Naive B cell (primary cell): ENCODE data around the gene MUC20. TPM values are rescaled to one million over a fixed set of nuclear protein-coding genes. Genes with fewer than 3 reads are reported as not detected.
"Not testable (repeated sequence)": the region's sequence is repeated elsewhere in the genome, so short reads cannot be mapped to it uniquely, and the experiment has no call there.

Experiments
- ATAC-seq, 2 donors: fragments of 150-1000 bp; cut with Tn5 transposase; 2 replicates each; pipeline ENCODE4 v1.10.0; 2021; ENCODE audit warnings: low read depth in 2 of 2, mild to moderate bottlenecking in 2 of 2, moderate library complexity in 2 of 2
- DNase-seq: peaks from one replicate; pipeline ENCODE4 v3.0.0; 2022
- H3K27ac Mint-ChIP-seq, 6 donors: one replicate each; pipeline ENCODE4 v1.8.0; 2020 to 2022; ENCODE audit warnings: mild to moderate bottlenecking in 6 of 6, mixed read lengths in 6 of 6, moderate library complexity in 5 of 6, inconsistent platforms in 2 of 6
- H3K27me3 Mint-ChIP-seq, 3 donors: one replicate each; pipeline ENCODE4 v1.8.0; 2021 to 2022; ENCODE audit warnings: mixed read lengths in 3 of 3, mild to moderate bottlenecking in 1 of 3
- H3K36me3 Mint-ChIP-seq, 2 donors: one replicate each; pipeline ENCODE4 v1.8.0; 2020 to 2022; ENCODE audit warnings: mixed read lengths in 2 of 2, inconsistent platforms in 1 of 2, mild to moderate bottlenecking in 1 of 2
- H3K4me1 Mint-ChIP-seq, 3 donors: one replicate each; pipeline ENCODE4 v1.8.0; 2020 to 2022; ENCODE audit warnings: mixed read lengths in 3 of 3, inconsistent platforms in 1 of 3, mild to moderate bottlenecking in 1 of 3, moderate library complexity in 1 of 3
- H3K4me3 Mint-ChIP-seq, 8 donors: one replicate each; pipeline ENCODE4 v1.8.0; 2020 to 2022; ENCODE audit warnings: mild to moderate bottlenecking in 8 of 8, mixed read lengths in 8 of 8, moderate library complexity in 8 of 8, inconsistent platforms in 2 of 8
- H3K9me3 Mint-ChIP-seq, 7 donors: one replicate each; pipeline ENCODE4 v1.8.0; 2020 to 2022; ENCODE audit warnings: mixed read lengths in 7 of 7, mild to moderate bottlenecking in 5 of 7, inconsistent platforms in 2 of 7, moderate library complexity in 1 of 7
- polyA plus RNA-seq, 6 donors: library from polyadenylated mRNA; unstranded; fragments of 300-500 nt; fragmentation: Illumina TruSeq; gene quantifications; one replicate each; pipeline ENCODE4 v1.2.3, GENCODE V29; 2021; ENCODE audit warnings: low read depth in 6 of 6

The MUC20 gene
- polyA plus RNA-seq, 6 donors from 2014 or later, result 0.15 to 1.2 (median 0.83) TPM; not detected in 3

- DNase-seq, H3K27me3 Mint-ChIP-seq, H3K27ac Mint-ChIP-seq, H3K9me3 Mint-ChIP-seq, H3K4me3 Mint-ChIP-seq, ATAC-seq, H3K4me1 Mint-ChIP-seq: not testable (repeated sequence)
- peaks cover 30 to 37% of the 10 kb centered on the region in 2 donors for H3K36me3 Mint-ChIP-seq
These were observed 32.2 kb upstream of the MUC20 start for GRCh38 chr3:195688471-195689183.

- H3K36me3 Mint-ChIP-seq, result peaks cover 22 to 34% of the 10 kb centered on the region in 2 donors
- H3K27ac Mint-ChIP-seq, H3K4me3 Mint-ChIP-seq, ATAC-seq, H3K4me1 Mint-ChIP-seq, H3K27me3 Mint-ChIP-seq, DNase-seq, H3K9me3 Mint-ChIP-seq: not testable (repeated sequence)
These were observed 31.4 kb upstream of the MUC20 start for GRCh38 chr3:195689184-195690070.

GRCh38 chr3:195690951-195691350 is 29.8 kb upstream of the MUC20 start:
- Mint-ChIP-seq H3K4me3 (no peak overlapping the region), H3K36me3 (peaks cover 19 to 29% of the 10 kb centered on the region in 2 donors), H3K4me1 (peaks cover 0 to 9% (median 2%) of the 10 kb centered on the region in 3 donors), H3K27me3 (no peaks in the 10 kb centered on the region), H3K9me3 (peaks cover 0 to 7% (median 0%) of the 10 kb centered on the region in 7 donors), H3K27ac (no peak overlapping the region)
- DNase-seq, result no peak
- ATAC-seq, result no peak

GRCh38 chr3:195691596-195692353 is 29.0 kb upstream of the MUC20 start:
- not testable (repeated sequence) for H3K9me3 Mint-ChIP-seq, H3K4me1 Mint-ChIP-seq, ATAC-seq, DNase-seq, H3K27me3 Mint-ChIP-seq
- peaks cover 23 to 29% of the 10 kb centered on the region in 2 donors for H3K36me3 Mint-ChIP-seq
- H3K4me3 Mint-ChIP-seq, result peak overlapping the region in 1 of 8 donors; percentile 8
- H3K27ac Mint-ChIP-seq, result peak overlapping the region in 1 of 6 donors; percentile 33

- H3K27ac Mint-ChIP-seq, result no peak overlapping the region
These were observed 28.5 kb upstream of the MUC20 start for GRCh38 chr3:195692354-195692685.

DNA sequence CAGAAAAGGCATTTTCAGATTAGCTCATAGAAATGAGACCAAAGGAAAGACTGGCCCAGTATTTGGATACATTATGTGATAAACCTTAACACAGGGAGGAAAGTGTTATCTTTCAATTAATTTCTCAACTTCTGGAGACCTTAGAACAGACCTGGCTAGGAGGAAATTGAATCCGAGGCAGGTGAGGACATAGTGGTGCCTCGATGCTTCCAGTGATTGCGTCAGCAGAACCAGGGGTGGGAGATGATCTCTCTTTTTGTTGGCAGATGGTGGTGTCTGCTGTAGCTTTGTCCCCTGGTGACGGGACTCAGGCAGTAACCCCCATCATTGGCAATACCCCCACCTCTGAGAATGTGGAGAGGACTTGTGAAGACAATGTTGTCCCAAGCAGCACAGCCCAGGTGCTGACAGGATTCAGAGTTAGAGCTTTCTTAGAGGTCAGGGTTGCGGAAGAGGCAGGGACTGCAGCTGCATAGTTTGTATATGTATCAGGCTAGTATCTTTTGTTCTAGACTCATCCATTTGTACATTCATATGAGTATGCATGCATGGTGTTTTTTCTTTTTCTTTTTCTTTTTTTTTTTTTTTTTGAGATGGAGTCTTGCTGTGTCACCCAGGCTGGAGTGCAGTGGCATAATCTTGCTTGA is 27.9 kb upstream of the MUC20 start:
- no peak for ATAC-seq
- no peaks in the 10 kb centered on the region for H3K27me3 Mint-ChIP-seq
- DNase-seq, result no peak
- peak overlapping the region in 2 of 6 donors; percentile 4 to 72 for H3K27ac Mint-ChIP-seq
- no peaks in the 10 kb centered on the region for H3K9me3 Mint-ChIP-seq
- no peak overlapping the region for H3K4me3 Mint-ChIP-seq
- peaks cover 0 to 5% (median 2%) of the 10 kb centered on the region in 3 donors for H3K4me1 Mint-ChIP-seq
- H3K36me3 Mint-ChIP-seq, result peaks cover 19 to 28% of the 10 kb centered on the region in 2 donors

More at GRCh38 chr3:195692354-195692685, 28.5 kb upstream of the MUC20 start:
- no peak for DNase-seq
- H3K9me3 Mint-ChIP-seq, result peaks cover 0 to 3% (median 0%) of the 10 kb centered on the region in 7 donors
- peaks cover 0 to 8% (median 2%) of the 10 kb centered on the region in 3 donors for H3K4me1 Mint-ChIP-seq
- no peak for ATAC-seq
- H3K36me3 Mint-ChIP-seq, result peaks cover 23 to 27% of the 10 kb centered on the region in 2 donors
- H3K4me3 Mint-ChIP-seq, result no peak overlapping the region
- H3K27me3 Mint-ChIP-seq, result no peaks in the 10 kb centered on the region

DNA sequence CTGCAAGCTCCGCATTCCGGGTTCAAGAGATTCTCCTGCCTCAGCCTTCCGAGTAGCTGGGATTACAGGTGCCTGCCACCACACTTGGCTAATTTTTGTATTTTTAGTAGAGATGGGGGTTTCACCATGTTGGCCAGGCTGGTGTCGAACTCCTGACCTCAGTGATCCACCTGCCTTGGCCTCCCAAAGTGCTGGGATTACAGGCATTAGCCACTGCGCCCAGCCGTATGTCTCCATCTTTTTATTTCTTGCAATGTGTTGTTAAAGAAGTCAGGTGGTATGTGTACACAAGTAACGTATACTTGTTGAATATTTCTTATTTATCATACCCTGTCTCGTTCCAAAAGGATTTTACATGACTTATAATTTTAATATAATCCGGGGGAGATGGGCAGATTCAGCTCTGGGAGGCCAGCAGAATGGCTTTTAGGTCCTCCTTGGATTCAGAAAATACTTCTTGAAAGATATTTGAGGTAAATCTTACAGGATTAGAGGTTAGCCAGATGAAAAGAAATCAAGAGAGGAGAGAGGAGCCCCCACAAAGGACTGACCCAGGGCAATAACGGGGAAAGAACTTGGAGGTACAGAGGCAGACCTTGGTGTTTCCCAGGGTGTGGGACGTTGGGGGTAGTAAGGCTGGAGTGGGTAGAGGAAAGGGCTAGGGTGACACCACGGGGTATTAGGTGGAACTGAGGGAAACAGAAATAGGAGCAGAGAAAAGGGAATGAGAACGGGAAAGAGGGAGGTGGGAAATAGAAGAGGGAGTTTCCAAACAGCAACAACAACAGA is 27.2 kb upstream of the MUC20 start:
- DNase-seq (no peak), ATAC-seq (no peak)
- Mint-ChIP-seq H3K4me1 (peaks cover 0 to 5% (median 2%) of the 10 kb centered on the region in 3 donors), H3K9me3 (no peaks in the 10 kb centered on the region), H3K36me3 (peaks cover 19 to 31% of the 10 kb centered on the region in 2 donors), H3K4me3 (no peak overlapping the region), H3K27ac (peak overlapping the region in 1 of 6 donors; percentile 79), H3K27me3 (no peaks in the 10 kb centered on the region)

DNA sequence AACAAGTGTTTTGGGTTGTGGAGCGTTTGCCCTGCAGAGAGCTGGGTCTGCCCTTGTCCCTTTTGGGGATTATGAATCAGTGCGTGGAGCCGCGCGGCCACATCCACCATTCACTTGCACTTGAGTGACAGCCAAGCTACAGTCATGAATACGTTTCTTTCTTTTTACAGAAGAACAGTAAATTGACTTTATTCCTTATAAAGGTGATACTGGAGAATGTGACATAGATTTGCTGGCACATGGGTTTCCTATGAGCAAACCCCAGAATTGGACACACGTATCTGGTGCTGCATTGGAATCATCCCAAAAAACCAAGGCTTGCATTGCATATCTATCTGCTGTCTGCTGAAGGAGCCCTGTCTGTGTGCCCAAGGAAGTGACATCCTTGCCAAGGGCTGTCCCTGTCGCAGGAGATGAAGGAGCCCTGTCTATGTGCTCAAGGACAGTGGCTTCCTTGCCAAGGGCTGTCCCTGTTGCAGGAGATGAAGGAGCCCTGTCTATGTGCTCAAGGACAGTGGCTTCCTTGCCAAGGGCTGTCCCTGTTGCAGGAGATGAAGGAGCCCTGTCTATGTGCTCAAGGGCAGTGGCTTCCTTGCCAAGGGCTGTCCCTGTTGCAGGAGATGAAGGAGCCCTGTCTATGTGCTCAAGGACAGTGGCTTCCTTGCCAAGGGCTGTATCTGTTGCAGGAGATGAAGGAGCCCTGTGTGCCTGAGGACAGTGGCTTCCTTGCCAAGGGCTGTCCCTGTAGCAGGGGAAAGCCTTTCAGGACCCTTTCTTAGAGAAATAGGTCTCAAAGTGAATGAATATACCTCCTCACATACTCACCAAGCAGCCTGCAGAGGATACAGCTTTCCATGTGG is 26.3 kb upstream of the MUC20 start:
- ATAC-seq, DNase-seq, H3K27ac Mint-ChIP-seq, H3K4me1 Mint-ChIP-seq, H3K27me3 Mint-ChIP-seq, H3K9me3 Mint-ChIP-seq, H3K4me3 Mint-ChIP-seq: not testable (repeated sequence)
- peaks cover 16 to 25% of the 10 kb centered on the region in 2 donors for H3K36me3 Mint-ChIP-seq

DNA sequence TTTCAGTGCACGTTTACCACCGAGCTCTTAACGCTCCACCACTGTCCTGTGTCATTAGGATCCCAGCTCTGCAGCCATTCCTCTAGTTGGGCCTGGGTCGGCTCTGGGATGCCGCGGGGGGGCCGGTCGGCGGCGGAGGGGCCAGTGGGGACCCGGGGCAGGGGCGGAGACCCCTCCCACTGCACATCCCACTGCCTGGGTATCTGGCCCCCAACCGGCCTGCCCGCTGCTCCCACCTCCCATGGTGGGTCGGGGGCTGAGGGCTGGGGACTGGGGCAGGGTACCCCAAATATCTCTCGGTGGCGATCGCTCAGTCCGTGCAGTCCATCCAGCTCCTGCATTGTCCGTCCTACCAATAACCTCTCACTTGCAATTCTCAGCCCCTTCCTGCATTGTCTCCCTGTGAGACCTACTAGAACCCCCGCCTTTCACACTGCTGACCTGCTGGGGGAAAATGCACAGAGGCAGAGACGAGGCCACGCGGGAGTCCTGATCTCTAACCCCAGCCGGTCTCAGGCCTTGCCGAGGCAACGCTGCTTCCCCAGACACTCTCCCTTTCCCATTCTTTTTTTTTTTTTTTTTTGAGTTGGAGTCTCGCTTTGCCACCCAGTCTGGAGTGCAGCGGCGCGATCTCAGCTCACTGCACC is 24.0 kb upstream of the MUC20 start:
- Mint-ChIP-seq H3K4me3 (no peak overlapping the region), H3K27ac (peak overlapping the region in 1 of 6 donors; percentile 21), H3K36me3 (peaks cover 15 to 23% of the 10 kb centered on the region in 2 donors), H3K4me1 (peaks cover 0 to 5% (median 2%) of the 10 kb centered on the region in 3 donors), H3K9me3 (no peaks in the 10 kb centered on the region), H3K27me3 (no peaks in the 10 kb centered on the region)
- ATAC-seq (no peak), DNase-seq (no peak)

GRCh38 chr3:195697582-195698324 is 23.0 kb upstream of the MUC20 start:
- Mint-ChIP-seq H3K36me3 (peaks cover 6 to 16% of the 10 kb centered on the region in 2 donors), H3K27ac (peak overlapping the region in 4 of 6 donors; percentile 0 to 29 (median 2)), H3K4me3 (no peak overlapping the region), H3K4me1 (peaks cover 0 to 5% (median 2%) of the 10 kb centered on the region in 3 donors), H3K9me3 (no peaks in the 10 kb centered on the region), H3K27me3 (no peaks in the 10 kb centered on the region)
- no peak for DNase-seq
- no peak for ATAC-seq

DNA sequence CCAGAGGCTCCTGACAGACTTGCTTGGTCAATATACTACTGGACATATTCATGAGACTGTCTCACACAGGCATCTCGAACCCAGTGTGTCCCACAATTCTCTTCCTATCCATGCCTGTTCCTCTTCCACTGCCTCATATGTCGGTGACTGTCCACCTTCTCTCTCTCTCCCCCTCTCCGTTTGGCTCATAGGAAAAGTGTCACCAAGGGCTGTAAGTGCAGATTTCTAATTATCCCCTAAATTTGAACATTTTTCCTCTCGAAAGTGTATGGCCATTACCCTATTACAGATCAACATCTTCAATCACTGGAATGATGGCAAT is 22.5 kb upstream of the MUC20 start:
- Mint-ChIP-seq H3K36me3 (peaks cover 4 to 16% of the 10 kb centered on the region in 2 donors), H3K4me3 (no peak overlapping the region), H3K27ac (peak overlapping the region in 1 of 6 donors; percentile 0), H3K4me1 (peaks cover 0 to 5% (median 2%) of the 10 kb centered on the region in 3 donors), H3K9me3 (no peaks in the 10 kb centered on the region), H3K27me3 (no peaks in the 10 kb centered on the region)
- no peak for ATAC-seq
- DNase-seq, result no peak
